NCI-H446 treated with DMSO at 0.1 percent for 48 hours (cell line): Measurements from ENCODE around the gene CPNE2.
"Not testable (repeated sequence)": the region's sequence is repeated elsewhere in the genome, so short reads cannot be mapped to it uniquely, and the experiment has no call there.

Experiments
- DNase-seq: peaks from one replicate; lab custom pipeline; 2025; lab: John Stamatoyannopoulos, UW

Gene CPNE2

DNA sequence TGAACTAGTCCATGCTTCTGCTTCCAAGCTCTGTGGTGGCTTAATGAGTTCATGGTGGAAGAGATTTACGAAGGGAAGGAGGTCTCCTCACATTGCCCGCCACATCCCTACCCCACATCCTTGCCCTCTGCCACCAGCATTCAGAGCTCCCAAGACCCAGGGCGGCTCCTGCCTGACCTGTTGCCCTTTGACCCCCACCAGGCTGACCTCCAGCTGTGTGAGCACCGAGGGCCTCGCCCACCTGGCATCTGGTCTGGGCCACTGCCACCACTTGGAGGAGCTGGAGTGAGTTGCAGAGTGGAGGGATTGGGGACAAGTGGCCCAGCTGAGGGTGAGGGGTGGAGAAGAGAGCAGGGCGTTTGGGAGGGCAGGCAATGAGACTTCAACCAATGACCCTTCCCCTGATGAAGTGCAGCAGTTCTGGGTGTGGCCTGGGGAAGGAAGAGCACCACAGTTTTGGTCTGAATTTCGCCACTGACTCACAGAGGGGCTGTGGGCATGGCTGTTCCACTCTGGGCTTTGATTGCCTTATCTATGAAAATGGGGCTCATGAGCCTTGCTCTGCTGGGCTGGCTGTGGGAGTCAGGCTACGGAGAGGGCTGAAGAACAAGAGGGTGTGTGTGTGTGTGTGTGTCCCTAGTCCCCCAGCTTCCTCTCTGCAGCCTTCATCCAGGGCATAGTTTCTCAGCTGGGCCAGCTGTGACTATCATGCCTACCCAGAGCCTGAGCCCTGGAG lies 22.6 kb upstream of the CPNE2 start:
- DNase-seq, result no peak

DNA sequence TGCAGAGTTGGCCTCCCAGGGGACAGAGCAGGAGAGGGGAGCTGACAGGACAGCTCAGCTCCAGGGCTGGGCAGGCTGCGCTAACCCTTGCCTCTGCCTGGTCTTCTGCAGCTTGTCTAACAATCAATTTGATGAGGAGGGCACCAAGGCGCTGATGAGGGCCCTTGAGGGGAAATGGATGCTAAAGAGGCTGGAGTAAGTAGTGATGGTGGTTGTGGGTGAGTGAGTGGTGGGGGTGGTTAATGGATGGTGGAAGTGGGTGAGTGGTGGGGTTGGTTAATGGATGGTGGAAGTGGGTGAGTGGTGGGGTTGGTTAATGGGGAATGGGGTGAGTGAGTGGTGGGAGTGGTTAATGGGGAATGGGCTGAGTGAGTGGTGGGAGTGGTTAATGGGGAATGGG lies 22.0 kb upstream of the CPNE2 start:
- DNase-seq, result no peak

DNA sequence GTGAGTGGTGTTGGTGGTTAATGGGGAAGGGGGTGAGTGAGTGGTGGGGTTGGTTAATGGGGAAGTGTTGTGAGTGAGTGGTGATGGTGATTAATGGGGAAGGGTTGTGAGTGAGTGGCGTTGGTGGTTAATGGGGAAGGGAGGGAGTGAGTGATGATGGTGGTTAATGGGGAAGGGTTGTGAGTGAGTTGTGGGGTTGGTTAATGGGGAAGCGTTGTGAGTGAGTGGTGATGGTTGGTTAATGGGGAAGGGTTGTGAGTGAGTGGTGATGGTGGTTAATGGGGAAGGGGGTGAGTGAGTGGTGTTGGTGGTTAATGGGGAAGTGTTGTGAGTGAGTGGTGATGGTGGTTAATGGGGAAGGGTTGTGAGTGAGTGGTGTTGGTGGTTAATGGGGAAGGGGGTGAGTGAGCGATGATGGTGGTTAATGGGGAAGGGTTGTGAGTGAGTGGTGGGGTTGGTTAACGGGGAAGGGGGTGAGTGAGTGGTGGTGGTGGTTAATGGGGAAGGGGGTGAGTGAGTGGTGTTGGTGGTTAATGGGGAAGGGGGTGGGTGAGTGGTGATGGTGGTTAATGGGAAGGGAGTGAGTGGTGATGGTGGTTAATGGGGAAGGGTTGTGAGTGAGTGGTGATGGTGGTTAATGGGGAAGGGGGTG lies 21.2 kb upstream of the CPNE2 start:
- DNase-seq, result not testable (repeated sequence)

DNA sequence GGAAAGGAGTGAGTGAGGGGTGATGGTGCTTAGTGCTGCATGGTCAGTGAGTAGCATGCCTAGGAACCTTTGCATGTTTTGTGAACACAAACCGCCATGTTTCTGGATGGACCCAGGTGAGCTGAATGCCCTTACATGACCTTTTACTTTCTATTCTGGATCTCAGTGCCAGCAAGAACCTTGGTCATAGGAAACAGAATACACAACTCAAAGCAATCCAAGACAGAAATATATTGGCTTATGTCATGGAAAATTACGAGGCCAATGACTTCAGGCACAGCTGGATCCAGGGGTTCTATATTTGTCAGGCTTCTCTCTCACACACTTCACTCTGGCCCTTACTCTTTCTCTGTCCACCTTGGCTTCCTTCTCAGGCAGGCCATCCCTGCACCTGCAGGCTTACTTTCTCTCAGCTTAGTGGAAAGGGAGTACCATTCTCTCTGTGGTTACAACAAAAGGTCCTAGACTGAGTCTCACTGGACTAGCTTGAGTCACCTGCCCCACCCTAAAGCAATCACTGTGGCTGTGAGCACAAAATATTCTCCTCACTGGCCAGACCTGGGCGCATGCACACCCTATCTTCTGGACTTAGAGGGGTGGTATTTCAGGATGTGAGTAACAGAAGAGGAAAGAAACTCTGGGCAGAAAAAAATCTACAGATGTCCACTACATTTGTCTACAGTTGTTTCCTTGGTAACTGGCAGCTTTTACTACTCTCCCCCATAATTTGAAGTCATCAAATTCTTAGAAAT lies 20.4 kb upstream of the CPNE2 start:
- DNase-seq, result no peak

DNA sequence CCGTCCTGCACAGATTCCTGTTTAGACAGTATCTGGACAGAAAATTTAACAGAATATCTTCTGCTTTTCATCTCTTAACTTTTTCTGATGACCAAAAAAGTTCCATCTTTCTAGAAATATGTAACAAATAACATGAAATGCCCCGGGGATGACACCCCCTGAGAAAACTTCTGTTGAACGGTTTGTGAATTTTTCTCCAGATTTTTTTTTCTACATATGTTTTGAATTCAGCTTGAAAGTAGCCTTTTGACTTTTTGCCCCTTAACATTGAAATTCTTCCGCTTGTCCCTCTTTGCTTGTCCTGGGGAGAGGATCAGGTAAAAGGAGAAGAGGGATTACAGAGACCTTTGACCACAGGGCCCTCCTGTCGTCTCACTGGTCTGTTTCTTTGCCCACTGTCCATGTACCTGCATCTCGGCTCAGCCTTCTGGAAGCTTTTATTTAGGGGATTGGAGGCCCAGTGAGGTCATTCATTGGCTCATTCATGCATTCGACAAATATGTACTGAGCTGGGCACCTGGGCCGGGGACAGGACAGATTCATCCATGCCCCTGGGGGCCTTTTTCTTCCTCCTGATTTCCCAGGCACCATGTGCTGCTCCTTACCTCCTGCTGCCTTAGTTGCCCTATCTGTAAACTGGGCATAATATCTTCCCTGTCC lies 19.6 kb upstream of the CPNE2 start:
- DNase-seq, result no peak

DNA sequence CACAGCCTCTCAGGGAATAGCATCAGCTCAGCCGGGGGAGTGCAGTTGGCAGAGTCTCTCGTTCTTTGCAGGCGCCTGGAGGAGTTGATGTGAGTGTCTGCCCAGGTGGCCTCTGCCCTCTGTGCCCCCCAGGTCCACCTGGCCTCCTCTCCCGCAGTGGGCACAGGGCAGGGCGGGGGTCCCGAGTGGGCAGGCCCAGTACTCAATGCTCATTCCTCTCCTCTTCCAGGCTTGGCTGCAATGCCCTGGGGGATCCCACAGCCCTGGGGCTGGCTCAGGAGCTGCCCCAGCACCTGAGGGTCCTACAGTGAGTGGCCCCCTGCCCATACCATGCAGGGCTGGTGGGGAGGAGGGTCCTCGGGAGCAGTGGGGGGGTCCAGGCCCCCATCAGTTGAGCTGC lies 14.7 kb upstream of the CPNE2 start:
- no peak for DNase-seq

DNA sequence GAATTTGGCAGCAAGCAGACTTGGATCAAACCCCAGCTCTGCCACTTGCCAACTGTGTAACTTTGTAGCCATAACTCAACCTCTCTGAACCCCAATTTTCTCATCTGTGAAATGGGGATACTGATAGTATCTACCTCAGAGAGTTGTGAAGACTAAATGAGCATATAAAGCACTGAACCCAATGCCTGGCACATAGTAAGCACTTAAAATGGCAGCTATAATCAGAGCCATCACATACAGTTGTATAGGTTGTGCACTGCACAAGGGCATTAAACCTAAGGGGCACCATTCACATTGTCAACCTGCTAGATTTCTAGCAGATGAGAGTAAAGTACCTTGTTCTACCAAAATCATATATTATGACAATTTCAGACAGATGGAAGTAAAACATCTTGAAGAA lies 10.6 kb upstream of the CPNE2 start:
- DNase-seq, result no peak

DNA sequence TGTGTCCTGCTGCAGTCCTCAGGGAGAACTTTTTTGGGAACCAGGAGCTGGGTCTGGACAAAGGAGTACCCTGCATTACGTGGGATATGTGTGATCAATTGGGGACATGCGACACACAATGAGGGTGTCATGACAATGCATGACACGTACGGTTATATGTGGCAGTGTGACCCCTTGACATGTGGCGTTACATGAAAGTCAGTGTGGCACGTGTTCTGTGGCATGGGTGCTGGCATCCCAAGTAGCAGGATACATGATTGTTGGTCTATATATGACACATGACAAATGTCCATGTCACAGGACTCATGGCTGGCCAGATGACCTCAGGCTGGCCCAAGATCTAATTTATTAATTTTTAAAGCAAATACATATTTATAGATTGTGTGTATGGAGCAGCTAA lies 9.7 kb upstream of the CPNE2 start:
- DNase-seq, result no peak

DNA sequence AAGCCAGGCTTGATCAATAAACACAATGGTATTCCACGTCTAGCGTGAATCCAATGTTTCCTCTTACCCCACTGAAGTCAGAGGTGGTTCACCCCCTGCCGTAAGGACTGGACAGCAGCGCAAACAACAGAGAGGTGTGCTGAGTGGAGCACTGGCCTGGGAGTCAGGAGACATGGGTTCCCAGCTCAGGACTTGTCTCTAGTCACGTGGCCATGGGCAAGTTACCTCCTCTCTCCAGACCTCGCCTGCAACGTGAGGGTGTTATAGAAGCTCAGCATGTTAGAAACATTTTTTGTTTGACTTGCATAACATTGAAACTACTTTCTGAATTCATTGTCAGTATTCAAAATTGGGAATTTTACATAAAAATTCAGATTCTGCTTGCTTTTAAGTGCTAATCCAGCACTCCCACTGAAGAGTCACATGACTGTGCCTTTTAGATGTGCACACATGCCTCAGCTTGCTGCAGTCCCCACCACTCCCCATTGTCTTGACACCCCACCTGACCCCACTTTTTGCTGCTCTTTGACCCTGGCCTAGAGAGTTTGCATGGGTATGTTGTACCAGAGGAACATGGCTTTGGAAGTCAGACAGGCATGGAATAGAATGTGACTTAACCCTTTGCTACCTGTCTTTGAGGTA lies 8.8 kb upstream of the CPNE2 start:
- no peak for DNase-seq

DNA sequence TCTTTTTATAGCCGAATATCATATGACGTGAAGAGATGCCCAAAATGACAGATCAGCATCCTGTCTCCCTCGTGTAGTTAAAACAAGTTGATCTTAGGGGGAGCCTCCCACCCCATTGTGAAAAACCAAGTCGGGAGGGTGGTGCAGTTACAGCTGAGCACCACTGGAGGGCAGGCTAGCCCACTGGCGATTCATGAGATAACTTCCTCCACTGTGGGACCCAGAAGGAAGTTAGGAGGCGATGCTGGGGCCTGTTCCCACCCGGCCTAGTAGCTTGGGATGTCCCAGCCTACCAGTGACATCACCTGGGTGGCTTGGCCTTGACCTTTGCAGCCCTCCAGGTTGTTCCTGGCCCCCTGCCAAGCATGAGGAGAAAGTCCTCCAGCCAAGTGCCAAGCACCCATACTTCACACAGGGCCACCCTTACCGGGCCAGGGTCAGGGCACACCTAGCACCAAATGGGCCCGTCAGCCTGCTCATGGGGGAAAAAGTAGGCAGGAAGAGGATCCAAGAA lies 8.1 kb upstream of the CPNE2 start:
- no peak for DNase-seq

DNA sequence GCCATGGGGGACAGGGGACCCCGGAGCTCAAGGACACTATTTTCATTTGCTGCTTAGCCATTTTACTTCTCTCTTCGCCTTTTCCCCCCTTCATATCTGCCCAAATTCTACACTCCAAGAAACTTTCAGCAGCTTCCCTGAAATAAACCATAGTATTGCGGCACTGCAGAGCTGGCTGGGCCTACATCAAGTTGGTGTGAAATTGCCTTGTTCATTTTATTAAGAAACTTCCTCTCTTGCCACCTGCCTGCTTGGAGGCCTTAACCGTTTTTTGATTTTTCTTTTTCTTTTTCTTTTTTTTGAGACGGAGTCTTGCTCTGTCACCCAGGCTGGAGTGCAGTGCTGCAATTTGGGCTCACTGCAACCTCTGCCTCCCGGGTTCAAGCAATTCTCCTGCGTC lies 7.4 kb upstream of the CPNE2 start:
- no peak for DNase-seq

DNA sequence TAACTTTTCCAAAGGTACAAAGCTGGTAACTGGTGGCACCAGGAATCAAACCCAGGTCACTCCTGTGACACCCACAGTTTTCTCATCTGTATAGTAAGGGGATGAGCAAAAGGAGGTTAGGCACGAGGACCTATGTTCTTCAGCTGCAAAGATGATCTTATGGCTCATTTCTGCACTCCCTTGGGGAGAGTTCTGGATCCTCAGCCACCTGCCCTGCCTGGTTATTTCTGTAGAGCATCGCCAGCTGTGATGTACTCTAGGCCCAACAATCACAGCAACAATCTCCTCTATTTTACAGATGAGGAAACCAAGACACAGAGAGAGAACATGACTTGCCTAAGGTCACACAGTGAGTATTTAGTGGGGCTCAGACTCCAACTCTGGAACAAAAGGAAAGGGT lies 5.4 kb upstream of the CPNE2 start:
- no peak for DNase-seq

DNA sequence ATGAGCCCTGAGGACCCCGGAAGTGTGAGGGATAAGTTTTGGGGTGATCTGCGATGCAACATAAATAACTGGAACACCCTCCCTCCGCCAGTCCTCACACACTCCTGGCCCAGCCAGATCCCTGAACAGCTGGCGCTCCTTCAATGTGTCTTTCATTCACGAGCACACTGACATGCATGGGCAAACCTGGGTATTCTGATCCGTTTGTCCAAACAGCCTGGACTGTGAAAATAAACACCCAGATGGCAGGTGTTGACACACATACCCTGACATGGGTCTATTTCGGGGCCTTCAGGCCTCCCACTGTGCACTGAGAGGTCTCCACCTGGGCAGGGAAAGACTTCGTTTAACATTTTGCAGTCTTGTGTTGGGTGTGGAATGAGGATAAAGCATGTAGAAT lies 3.0 kb upstream of the CPNE2 start:
- DNase-seq, result no peak

DNA sequence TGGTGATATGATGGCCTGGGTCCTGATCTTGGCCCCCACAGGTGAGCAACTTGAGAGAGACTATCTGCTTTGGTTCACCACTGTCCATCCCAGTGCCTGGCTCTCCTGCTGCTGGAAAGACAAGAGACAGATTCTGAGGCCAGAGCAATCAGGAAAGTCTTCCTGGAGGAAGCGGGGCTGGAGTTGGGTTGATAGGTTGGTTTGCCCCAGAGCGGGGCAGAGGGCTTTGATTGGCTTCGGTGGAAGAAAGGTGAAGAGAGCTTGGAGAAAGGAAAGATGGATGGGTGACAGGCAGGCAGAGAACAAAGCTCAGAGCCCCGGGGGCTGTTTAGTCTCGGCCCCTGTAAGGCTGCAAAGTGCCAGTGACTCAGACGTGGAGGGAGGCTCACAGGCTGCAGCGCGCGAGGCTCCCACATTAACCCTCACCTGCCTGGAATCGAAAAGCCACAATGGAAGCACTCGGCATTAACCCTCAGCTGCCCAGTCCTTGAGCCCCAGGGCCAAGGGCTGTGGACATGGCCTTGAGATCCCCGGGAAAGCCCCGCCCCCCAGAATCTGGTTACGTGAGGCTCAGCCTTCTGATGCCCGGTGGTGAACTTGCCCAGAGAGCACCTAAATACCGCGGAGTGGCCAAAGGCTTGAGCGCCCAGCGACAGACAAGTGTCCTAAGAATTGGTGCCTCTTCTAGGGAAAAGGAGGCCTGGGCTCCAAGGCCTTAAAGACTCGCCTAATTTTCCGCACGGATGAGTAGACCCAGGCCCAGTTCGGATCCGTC lies 996 bp upstream of the CPNE2 start:
- no peak for DNase-seq

DNA sequence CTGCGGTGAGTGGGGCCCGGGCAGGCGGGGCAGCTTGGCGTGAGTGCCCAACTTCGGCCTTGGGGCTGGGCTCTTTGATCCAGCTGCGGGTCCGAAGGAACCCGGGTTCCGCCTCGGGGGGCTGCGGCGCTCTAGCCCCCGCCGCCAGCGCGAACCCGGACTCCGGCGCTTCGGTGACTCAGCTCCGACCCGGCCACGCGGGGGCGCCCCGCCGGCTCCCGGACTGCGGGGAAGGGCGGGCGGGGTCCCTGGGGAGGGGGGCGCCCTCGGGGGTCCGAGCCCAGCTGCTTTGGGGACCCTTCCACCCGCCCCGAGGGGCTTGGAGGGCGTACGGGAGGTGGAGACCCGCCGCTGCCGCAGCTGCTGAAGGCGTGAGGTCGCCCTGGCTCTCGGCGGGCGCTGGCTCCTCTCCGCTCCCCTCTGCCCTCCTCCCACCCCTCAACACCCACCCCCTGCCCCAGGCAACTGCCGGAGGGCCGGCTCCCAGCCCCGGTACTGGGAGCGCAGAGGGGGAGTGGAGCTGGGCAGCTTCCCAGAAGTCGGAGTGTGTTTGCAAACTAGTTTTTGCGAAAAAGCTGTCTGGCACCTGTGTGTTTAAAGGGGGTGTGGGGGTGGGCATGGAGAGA lies 516 bp downstream of the CPNE2 start:
- no peak for DNase-seq

DNA sequence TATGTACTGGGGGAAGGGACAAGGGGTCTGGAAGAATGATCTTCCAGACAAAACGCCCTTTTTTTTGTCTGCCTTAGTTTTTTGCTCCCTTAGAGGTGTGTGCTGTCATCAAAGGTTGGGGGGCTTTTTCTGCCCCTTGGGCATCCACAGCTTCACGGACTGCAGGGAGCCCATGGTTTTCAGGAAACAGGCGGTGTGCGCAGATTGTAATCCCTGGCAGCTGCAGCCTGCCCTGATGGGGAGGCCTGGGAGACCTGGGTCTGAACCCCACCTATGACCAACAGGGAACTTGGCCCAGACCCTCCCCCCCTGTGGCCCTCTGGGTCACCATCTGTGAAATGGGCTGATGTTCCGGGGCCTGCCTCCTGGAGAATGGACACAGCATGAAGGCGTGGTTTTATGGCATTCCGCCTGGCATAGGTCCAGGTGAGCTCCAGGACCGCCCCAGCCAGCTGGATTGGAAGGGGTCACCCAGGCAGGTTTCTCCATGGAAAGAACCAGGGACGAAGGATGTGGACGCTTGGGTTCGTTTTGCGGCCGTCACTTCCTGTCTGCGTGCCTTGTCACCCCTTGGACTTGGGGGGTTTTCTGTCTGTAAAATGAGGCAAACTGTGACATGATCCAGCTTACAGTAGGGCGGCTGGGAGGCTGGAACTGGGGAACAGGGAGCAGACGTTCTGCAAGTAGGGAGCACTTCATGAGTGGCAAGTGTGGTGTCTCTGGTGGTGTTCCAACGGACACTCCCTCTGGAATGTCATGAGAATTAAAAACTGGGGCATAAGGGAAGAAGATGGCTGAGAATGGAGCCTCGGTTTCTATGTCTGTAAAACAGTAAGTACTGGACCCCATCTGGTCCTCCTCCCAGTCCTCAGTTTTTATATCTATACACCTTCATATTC lies 1.5 kb downstream of the CPNE2 start:
- DNase-seq, result no peak

DNA sequence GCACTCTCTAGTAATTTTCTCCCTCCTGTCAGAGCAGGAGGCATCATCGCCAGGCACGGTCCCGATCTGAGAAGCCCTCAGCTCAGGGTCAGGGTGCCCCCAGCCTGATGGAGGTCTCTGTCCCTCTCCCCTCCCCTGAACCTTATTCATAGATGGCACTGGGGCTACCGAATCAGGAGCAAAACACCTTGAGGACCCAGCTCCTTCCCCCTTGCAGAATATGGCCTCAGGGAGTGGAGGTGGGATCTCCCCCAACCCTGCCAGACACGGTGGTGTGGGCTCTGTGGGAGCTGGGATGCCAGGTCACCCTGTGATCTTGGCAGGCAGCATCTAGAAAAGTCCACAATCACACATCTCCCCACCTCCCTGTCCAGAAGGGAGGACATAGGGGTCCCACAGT lies 2.5 kb downstream of the CPNE2 start:
- no peak for DNase-seq

DNA sequence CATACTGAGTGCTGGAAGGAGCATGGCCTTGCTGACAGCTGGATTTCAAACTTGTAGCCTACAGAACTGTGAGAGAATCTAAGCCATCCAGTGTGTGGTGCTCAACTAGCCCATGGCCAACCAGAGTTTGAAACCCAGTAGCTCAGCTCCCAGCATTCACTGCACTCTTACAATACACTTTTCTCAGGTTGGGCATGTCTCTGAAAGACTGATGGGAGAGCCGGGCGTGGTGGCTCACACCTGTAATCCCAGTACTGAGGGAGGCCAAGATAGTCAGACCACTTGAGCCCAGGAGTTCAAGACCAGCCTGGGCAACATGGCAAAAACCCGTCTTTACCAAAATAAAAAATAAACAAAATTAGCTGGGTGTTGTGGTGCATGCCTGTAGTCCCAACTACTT lies 3.8 kb downstream of the CPNE2 start:
- DNase-seq, result no peak

DNA sequence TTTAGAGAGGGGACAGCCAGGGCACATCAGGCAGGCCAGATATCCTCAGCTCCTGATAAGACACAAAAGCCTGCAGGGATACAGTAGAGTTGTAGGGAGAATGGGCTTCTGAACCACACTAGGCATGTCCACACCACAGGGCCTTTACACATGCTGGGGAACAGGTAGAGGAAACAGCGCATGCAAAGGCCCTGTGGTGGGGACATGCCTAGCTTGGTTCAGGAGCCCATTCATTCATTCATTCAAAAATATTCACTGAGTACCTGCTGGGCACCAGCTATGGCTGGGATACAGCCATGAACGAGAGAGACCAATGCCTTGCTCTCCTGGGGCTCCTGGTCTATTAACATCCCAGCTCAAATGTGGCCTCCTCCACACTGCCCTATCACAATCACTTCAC lies 4.4 kb downstream of the CPNE2 start:
- no peak for DNase-seq
